ENCODE data around the gene SKOR1. TPM values are rescaled to one million over a fixed set of nuclear protein-coding genes. Genes with fewer than 3 reads are reported as not detected.

The SKOR1 gene
- total RNA-seq, 4 donors from 2014 or later: 0.27 to 0.79 TPM; not detected in 2

Small RNA genes within 50 kb of the gene (small RNA-seq; reads per million reads assigned to genes)
- gene RNU6-1: 0 reads per million in 4 donors

Other genes with a start within 250 kb of the SKOR1 start
- gene RNU6-1, start 14.5 kb downstream of the SKOR1 start, total RNA-seq: not detected
- gene PIAS1, start 228.8 kb downstream of the SKOR1 start, total RNA-seq: 100 to 1,000 TPM in 1 of 4 donors, 10 to 100 TPM in 3; 34.0 to 141 (median 55.4) TPM

All from transverse colon (tissue), 4 donors.